NCI-H748 (cell line): ENCODE measurements around the gene TXNDC16.

Experiments
- DNase-seq: peaks from one replicate; lab custom pipeline; 2025; ENCODE audit not compliant: unreplicated experiment; lab: John Stamatoyannopoulos, UW

The TXNDC16 gene, protein sequence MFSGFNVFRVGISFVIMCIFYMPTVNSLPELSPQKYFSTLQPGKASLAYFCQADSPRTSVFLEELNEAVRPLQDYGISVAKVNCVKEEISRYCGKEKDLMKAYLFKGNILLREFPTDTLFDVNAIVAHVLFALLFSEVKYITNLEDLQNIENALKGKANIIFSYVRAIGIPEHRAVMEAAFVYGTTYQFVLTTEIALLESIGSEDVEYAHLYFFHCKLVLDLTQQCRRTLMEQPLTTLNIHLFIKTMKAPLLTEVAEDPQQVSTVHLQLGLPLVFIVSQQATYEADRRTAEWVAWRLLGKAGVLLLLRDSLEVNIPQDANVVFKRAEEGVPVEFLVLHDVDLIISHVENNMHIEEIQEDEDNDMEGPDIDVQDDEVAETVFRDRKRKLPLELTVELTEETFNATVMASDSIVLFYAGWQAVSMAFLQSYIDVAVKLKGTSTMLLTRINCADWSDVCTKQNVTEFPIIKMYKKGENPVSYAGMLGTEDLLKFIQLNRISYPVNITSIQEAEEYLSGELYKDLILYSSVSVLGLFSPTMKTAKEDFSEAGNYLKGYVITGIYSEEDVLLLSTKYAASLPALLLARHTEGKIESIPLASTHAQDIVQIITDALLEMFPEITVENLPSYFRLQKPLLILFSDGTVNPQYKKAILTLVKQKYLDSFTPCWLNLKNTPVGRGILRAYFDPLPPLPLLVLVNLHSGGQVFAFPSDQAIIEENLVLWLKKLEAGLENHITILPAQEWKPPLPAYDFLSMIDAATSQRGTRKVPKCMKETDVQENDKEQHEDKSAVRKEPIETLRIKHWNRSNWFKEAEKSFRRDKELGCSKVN

DNA sequence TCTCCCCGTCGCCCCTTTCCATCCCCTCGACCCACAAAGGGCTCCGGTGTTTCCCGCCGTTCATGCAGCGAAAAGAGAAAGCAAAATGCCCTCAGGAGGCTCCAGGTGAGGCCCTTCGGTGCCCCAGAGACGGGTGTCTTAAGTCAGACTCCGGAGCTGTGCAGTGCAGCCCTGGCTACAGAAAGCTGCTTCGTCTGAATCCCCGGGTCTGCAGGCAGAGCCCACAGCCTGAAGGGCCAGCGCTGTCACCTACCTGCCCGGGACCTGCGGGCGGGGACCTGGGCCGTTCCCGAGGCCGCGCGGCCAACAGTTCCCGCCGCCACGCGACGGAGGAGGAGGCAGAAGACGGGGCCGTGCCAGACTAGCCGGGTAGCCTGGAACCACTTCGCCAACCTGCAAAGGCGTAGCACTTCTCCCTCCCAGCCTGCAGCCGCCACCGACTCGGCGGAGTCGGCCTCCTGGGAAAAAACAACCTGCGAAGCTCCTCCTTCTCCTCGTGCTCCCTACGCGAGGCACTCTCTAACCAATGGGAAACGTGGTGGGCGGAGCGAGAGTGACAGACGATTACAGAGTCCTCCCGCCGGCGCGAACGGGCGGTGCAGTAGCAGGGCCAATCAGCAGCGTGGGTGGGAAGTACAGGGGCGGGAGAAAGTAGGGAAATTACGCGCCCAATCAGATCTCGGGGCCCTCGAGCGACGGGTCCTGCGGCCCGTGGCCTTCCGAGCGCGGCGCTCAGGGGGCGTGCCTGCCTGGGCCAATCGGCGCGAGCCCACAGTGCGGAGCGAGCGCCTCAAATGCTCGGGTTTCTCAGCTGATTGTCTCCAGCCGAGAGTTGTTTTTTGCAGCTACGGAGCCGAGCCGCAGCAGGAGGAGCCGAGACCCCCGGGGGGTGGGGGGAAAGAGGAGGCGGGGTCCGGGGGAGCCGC, at the start of gene TXNDC16, which contains the start of gene GPR137C:
Gene TXNDC16, minus strand, starts transcription at position 443 of the 926 bp plus-strand sequence. CDS start 8,948 bp downstream, outside the sequence.
Gene GPR137C, plus strand, starts transcription at position 774 of the 926 bp plus-strand sequence. CDS start 312 bp downstream, outside the sequence.
- DNase-seq: peak; percentile 100

DNA sequence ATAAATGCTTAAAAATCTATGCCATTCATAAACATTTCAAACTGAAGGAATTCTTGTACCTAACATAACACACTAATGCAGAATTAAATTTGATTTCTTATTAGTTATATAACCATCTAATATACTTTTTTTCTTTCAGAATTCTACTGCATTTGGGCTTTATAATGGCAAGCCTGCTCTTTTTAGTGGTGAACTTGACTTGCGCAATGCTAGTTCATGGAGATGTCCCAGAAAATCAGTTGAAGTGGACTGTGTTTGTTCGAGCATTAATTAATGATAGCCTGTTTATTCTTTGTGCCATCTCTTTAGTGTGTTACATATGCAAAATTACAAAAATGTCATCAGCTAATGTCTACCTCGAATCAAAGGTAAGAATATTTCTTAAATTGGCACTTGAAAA, 47.7 kb upstream of the TXNDC16 start:
- DNase-seq: no peak

GRCh38 chr14:52598568-52598967, 46.3 kb upstream of the TXNDC16 start:
- DNase-seq: no peak

- no peak for DNase-seq
Measured at GRCh38 chr14:52596861-52597260, 44.6 kb upstream of the TXNDC16 start.

GRCh38 chr14:52596320-52596719, 44.0 kb upstream of the TXNDC16 start:
- peak; percentile 73 for DNase-seq

DNA sequence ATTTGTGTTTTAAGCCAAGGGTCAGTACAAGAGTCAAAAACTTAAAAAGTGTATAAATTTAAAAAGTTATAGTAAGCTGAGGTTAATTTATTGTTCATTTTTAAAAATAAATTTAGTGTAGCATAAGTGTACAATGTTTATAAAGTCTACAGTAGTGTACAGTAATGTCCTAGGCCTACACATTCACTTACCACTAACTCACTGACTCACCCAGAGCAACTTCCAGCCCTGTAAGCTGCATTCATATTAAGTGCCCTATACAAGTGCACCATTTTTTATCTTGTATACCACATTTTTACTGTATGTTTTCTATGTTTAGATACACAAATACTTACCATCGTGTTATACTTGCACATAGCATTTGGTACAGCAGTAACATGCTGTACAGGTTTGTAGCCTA, 38.0 kb upstream of the TXNDC16 start:
- no peak for DNase-seq

DNA sequence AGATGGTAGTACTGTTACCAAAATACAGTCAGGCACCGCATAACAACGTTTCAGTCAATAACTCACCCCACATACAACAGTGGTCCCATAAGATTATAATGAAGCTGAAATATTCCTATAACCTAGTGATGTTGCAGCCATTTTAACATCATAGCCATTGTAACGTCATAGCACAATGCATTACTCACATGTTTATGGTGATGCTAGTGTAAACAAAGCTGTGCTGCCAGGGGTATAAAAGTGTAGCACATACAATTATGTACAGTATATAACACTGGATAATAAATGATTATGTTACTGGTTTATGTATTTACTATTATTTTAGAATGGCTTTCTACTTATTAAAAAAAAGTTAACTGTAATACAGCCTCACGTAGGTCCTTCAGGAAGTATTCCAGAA, 37.3 kb upstream of the TXNDC16 start:
- no peak for DNase-seq

DNA sequence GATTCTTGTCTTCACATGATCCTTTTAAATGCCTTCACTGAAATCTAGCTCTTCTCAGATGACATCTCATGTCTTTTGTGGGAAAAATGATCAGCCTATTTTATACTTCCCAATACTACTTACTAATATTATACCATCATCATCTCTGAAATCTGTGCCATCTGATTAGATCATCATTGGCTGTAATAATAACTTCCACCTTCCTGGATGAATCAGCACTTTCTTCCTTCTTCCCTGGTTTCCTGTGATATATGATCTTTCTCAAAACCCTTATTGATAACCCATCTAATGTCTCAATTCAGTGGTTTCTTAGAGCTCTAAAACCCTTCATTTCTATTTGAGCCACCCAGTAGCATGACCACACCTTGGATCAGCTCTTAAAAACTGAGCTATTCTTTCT, 31.2 kb upstream of the TXNDC16 start:
- no peak for DNase-seq

- no peak for DNase-seq
Measured at GRCh38 chr14:52575858-52576257, 23.6 kb upstream of the TXNDC16 start.

DNA sequence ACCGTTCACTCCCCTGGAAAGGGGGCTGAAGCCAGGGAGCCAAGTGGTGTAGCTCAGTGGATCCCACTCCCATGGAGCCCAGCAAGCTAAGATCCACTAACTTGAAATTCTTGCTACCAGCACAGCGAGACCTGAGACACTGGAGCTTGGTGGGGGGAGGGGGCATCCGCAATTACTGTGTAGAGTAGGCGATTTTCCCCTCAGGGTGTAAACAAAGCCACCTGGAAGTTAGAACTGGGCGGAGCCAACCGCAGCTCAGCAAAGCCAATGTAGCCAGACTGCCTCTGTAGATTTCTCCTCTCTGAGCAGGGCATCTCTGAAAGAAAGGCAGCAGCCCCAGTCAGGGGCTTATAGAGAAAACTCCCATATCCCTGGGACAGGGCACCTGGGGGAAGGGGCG, 16.1 kb upstream of the TXNDC16 start:
- DNase-seq: peak; percentile 57

GRCh38 chr14:52563120-52563519, 10.8 kb upstream of the TXNDC16 start:
- DNase-seq: no peak

- no peak for DNase-seq
Measured at GRCh38 chr14:52558688-52559087, 6.4 kb upstream of the TXNDC16 start.

- peak; percentile 92 for DNase-seq
Measured at GRCh38 chr14:52553671-52554575, 1.6 kb upstream of the TXNDC16 start.

- DNase-seq: peak; percentile 80
Measured at GRCh38 chr14:52553002-52553670, 831 bp upstream of the TXNDC16 start.

- DNase-seq: peak; percentile 56
Measured at GRCh38 chr14:52551696-52552062, 626 bp downstream of the TXNDC16 start.

- DNase-seq: no peak
Measured at GRCh38 chr14:52551205-52551604, 1.1 kb downstream of the TXNDC16 start.

GRCh38 chr14:52550661-52551060, 1.6 kb downstream of the TXNDC16 start:
- no peak for DNase-seq

DNA sequence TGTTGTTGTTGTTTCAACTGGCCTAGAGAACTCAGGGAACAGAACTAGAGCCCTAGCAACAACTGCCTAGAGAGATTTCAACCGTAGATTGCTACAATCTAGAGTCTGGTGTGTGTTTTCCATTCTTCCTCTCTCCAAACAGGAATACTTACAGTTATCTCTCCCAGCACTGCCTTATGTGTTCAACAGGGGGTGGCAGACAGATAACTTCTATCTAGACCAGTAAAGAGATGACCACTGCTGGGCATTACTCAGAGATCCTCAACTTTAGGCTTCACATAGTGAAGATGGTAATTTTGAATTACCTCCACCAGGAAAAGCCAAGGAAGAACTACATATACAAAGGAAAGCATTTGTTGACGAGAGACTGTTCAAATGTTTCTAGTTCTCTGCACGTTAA, 4.8 kb downstream of the TXNDC16 start:
- DNase-seq: no peak

- DNase-seq: no peak
Measured at GRCh38 chr14:52547027-52547426, 5.3 kb downstream of the TXNDC16 start.
